Fibroblast of lung (primary cell): ENCODE results near the gene CHAT. TPM values are rescaled to one million over a fixed set of nuclear protein-coding genes. Genes with fewer than 3 reads are reported as not detected.

Experiments
- DNase-seq, 2 donors: peaks; one replicate each; pipeline versions ENCODE4 v3.0.0 to v3.0.0-alpha.2; 2010; ENCODE audit warnings: low read depth in 2 of 2
- H2AFZ ChIP-seq: 2 replicates; pipeline ENCODE4 v1.5.1; 2012; ENCODE audit warnings: low read length, control low read depth, inconsistent platforms
- H3K27ac ChIP-seq: 2 replicates; pipeline ENCODE4 v1.5.1; 2011; ENCODE audit warnings: low read length, control low read depth; ENCODE audit not compliant: insufficient read depth
- H3K27me3 ChIP-seq: 2 replicates; pipeline ENCODE4 v1.5.1; 2011; ENCODE audit warnings: mild to moderate bottlenecking, low read length; ENCODE audit not compliant: control insufficient read depth, insufficient read depth
- H3K36me3 ChIP-seq: 2 replicates; pipeline ENCODE4 v1.5.1; 2011; ENCODE audit warnings: low read length; ENCODE audit not compliant: control insufficient read depth, insufficient read depth
- H3K4me1 ChIP-seq: 2 replicates; pipeline ENCODE4 v1.5.1; 2011; ENCODE audit warnings: low read length; ENCODE audit not compliant: control insufficient read depth, insufficient read depth; ENCODE audit errors: extremely low read depth
- H3K4me2 ChIP-seq: 2 replicates; pipeline ENCODE4 v1.5.1; 2011; ENCODE audit warnings: low read length, control low read depth; ENCODE audit not compliant: insufficient read depth; ENCODE audit errors: extremely low read depth
- H3K4me3 ChIP-seq, 4 experiments: fragments of 200-600 bp in 1 of 4; sonication (generic) in 1 of 4; replicated peaks in 1 of 4; 2 replicates each; pipeline ENCODE4 v1.5.1; 2011 to 2016; ENCODE audit warnings: low read length in 4 of 4, low read depth in 3 of 4, mild to moderate bottlenecking in 3 of 4, control low read depth in 2 of 4, inconsistent platforms in 1 of 4, mixed read lengths in 1 of 4; ENCODE audit not compliant: insufficient read depth in 1 of 4; ENCODE audit errors: control extremely low read depth in 1 of 4
- H3K79me2 ChIP-seq: 2 replicates; pipeline ENCODE4 v1.5.1; 2012; ENCODE audit warnings: mild to moderate bottlenecking, low read length, inconsistent platforms; ENCODE audit not compliant: control insufficient read depth, insufficient read depth
- H3K9ac ChIP-seq: 2 replicates; pipeline ENCODE4 v1.5.1; 2011; ENCODE audit warnings: mild to moderate bottlenecking, low read length, control low read depth; ENCODE audit not compliant: insufficient read depth
- H3K9me3 ChIP-seq: 2 replicates; pipeline ENCODE4 v1.5.1; 2012; ENCODE audit warnings: low read depth, low read length; ENCODE audit not compliant: control insufficient read depth, insufficient read depth
- H4K20me1 ChIP-seq: 2 replicates; pipeline ENCODE4 v1.5.1; 2011; ENCODE audit warnings: low read length; ENCODE audit not compliant: control insufficient read depth, insufficient read depth; ENCODE audit errors: extremely low read depth
- CTCF ChIP-seq, 2 donors: IDR thresholded peaks in 1 of 2; conservative IDR thresholded peaks in 1 of 2; 1 replicate in 1 of 2; 2 replicates in 1 of 2; pipeline ENCODE4 v1.5.1; 2011 to 2012; ENCODE audit warnings: low read length in 2 of 2, control low read depth in 1 of 2, inconsistent platforms in 1 of 2, low read depth in 1 of 2, mild to moderate bottlenecking in 1 of 2
- EZH2 ChIP-seq: IDR thresholded peaks from 2 replicates; pipeline ENCODE4 v1.5.1; 2012; ENCODE audit warnings: low read length, control low read depth, mild to moderate bottlenecking; ENCODE audit errors: missing control alignments
- polyA plus RNA-seq, 2 donors: library from polyadenylated mRNA; depleted of rRNA in 1 of 2; stranded (reverse) in 1 of 2; unstranded in 1 of 2; fragments of >200 nt; gene quantifications; 2 replicates each; pipeline ENCODE4 v1.2.1, GENCODE V29; 2011 to 2012; ENCODE audit warnings: missing spikeins in 1 of 2
- total RNA-seq: library from RNA; depleted of rRNA; stranded (reverse); fragments of >200 nt; gene quantifications from 2 replicates; pipeline ENCODE4 v1.2.1, GENCODE V29; 2014

The CHAT gene
- total and polyA plus RNA-seq, 2 donors (not counting 1 experiment from before 2014, with no cell fraction given): not detected

- TF ChIP-seq CTCF (conservative IDR thresholded peaks at IDR 0.05 in 1 of 2, IDR thresholded peaks at IDR 0.05 in 1 of 2; ENCODE audit: low read depth in 1 of 2, low read length in 2 of 2) (no peak), EZH2 (no peak)
- H4K20me1 ChIP-seq: no peaks in the 10 kb centered on the region
- no peak overlapping the region for H2AFZ ChIP-seq
- H3K36me3 ChIP-seq: no peaks in the 10 kb centered on the region
- no peak overlapping the region for H3K4me3 ChIP-seq
- DNase-seq: no peak
- no peaks in the 10 kb centered on the region for H3K4me1 ChIP-seq
- H3K9me3 ChIP-seq: no peaks in the 10 kb centered on the region
- peaks cover 64% of the 10 kb centered on the region for H3K27me3 ChIP-seq
- H3K4me2 ChIP-seq: no peak overlapping the region
- H3K27ac ChIP-seq: no peak overlapping the region
- H3K9ac ChIP-seq: no peak overlapping the region
- no peaks in the 10 kb centered on the region for H3K79me2 ChIP-seq
These were observed 1.2 kb upstream of the CHAT start for GRCh38 chr10:49612513-49613164.

GRCh38 chr10:49613165-49613881 lies 514 bp upstream of the CHAT start:
- TF ChIP-seq CTCF (conservative IDR thresholded peaks at IDR 0.05 in 1 of 2, IDR thresholded peaks at IDR 0.05 in 1 of 2; ENCODE audit: low read depth in 1 of 2, low read length in 2 of 2) (no peak), EZH2 (peak; percentile 97)
- Histone ChIP-seq H3K4me3 (no peak overlapping the region), H3K27me3 (peaks cover 62% of the 10 kb centered on the region), H3K9me3 (no peaks in the 10 kb centered on the region), H3K4me1 (no peaks in the 10 kb centered on the region), H4K20me1 (no peaks in the 10 kb centered on the region), H3K79me2 (no peaks in the 10 kb centered on the region), H3K9ac (no peak overlapping the region), H2AFZ (no peak overlapping the region), H3K4me2 (no peak overlapping the region), H3K36me3 (no peaks in the 10 kb centered on the region), H3K27ac (no peak overlapping the region)
- DNase-seq: no peak

GRCh38 chr10:49614242-49615198 lies 683 bp downstream of the CHAT start:
- H3K36me3 ChIP-seq: no peaks in the 10 kb centered on the region
- no peaks in the 10 kb centered on the region for H3K9me3 ChIP-seq
- H3K9ac ChIP-seq: no peak overlapping the region
- H4K20me1 ChIP-seq: no peaks in the 10 kb centered on the region
- TF ChIP-seq EZH2 (peak; percentile 99), CTCF (conservative IDR thresholded peaks at IDR 0.05 in 1 of 2, IDR thresholded peaks at IDR 0.05 in 1 of 2; ENCODE audit: low read depth in 1 of 2, low read length in 2 of 2) (no peak)
- no peaks in the 10 kb centered on the region for H3K79me2 ChIP-seq
- H3K27ac ChIP-seq: no peak overlapping the region
- H3K27me3 ChIP-seq: peaks cover 50% of the 10 kb centered on the region
- H3K4me1 ChIP-seq: no peaks in the 10 kb centered on the region
- DNase-seq: no peak
- no peak overlapping the region for H2AFZ ChIP-seq
- no peak overlapping the region for H3K4me2 ChIP-seq
- no peak overlapping the region for H3K4me3 ChIP-seq
